ENCODE measurements around the gene SNRNP25.
"Not testable (repeated sequence)": the region's sequence is repeated elsewhere in the genome, so short reads cannot be mapped to it uniquely, and the experiment has no call there.

The SNRNP25 gene

GRCh38 chr16:42069-42457, 11.6 kb upstream of the SNRNP25 start:
- DNase-seq: no peak

- DNase-seq: no peak
These were observed 10.9 kb upstream of the SNRNP25 start for GRCh38 chr16:42691-43090.

GRCh38 chr16:43294-43693, 10.3 kb upstream of the SNRNP25 start:
- DNase-seq: no peak

GRCh38 chr16:44655-45054, 9.0 kb upstream of the SNRNP25 start:
- no peak for DNase-seq

GRCh38 chr16:45454-45853, 8.2 kb upstream of the SNRNP25 start:
- no peak for DNase-seq

- DNase-seq: not testable (repeated sequence)
These were observed 7.1 kb upstream of the SNRNP25 start for GRCh38 chr16:46510-46909.

- no peak for DNase-seq
These were observed 6.4 kb upstream of the SNRNP25 start for GRCh38 chr16:47234-47633.

GRCh38 chr16:50769-51591, 2.6 kb upstream of the SNRNP25 start:
- DNase-seq: no peak

GRCh38 chr16:54237-54581, 581 bp downstream of the SNRNP25 start:
- no peak for DNase-seq

- DNase-seq: no peak
These were observed 2.0 kb downstream of the SNRNP25 start for GRCh38 chr16:55571-56136.

GRCh38 chr16:56231-56927, 2.8 kb downstream of the SNRNP25 start:
- DNase-seq: no peak

- DNase-seq: no peak
These were observed 4.1 kb downstream of the SNRNP25 start for GRCh38 chr16:57711-58110.

- DNase-seq: no peak
These were observed 5.1 kb downstream of the SNRNP25 start for GRCh38 chr16:58491-59439.

- no peak for DNase-seq
These were observed 5.9 kb downstream of the SNRNP25 start for GRCh38 chr16:59440-60059.

- no peak for DNase-seq
These were observed 6.5 kb downstream of the SNRNP25 start for GRCh38 chr16:60166-60565.

- peak; percentile 7 for DNase-seq
These were observed 7.6 kb downstream of the SNRNP25 start for GRCh38 chr16:60929-61878.

- DNase-seq: no peak
These were observed 8.3 kb downstream of the SNRNP25 start for GRCh38 chr16:61879-62281.

GRCh38 chr16:62283-62967, 8.8 kb downstream of the SNRNP25 start:
- no peak for DNase-seq

- no peak for DNase-seq
These were observed 9.4 kb downstream of the SNRNP25 start for GRCh38 chr16:62968-63391.

GRCh38 chr16:63466-63865, 9.8 kb downstream of the SNRNP25 start:
- DNase-seq: no peak

Data from 8988T (cell line).